ES-I3 (cell line): ENCODE results near the gene MMP25.

Experiments
- H3K36me3 ChIP-seq: 2 replicates; pipeline ENCODE4 v1.6.1; 2013; ENCODE audit warnings: mild to moderate bottlenecking, low read length, control low read depth, moderate library complexity; ENCODE audit not compliant: insufficient read depth
- H3K4me1 ChIP-seq: 2 replicates; pipeline ENCODE4 v1.6.1; 2013; ENCODE audit warnings: mild to moderate bottlenecking, control low read depth, low read length; ENCODE audit not compliant: insufficient read depth
- H3K9ac ChIP-seq: 2 replicates; pipeline ENCODE4 v1.6.1; 2013; ENCODE audit warnings: low read depth, mild to moderate bottlenecking, low read length, moderate library complexity
- H3K9me3 ChIP-seq: 2 replicates; pipeline ENCODE4 v1.6.1; 2013; ENCODE audit warnings: mild to moderate bottlenecking, low read length, moderate library complexity; ENCODE audit not compliant: control insufficient read depth, insufficient read depth

Gene MMP25

DNA sequence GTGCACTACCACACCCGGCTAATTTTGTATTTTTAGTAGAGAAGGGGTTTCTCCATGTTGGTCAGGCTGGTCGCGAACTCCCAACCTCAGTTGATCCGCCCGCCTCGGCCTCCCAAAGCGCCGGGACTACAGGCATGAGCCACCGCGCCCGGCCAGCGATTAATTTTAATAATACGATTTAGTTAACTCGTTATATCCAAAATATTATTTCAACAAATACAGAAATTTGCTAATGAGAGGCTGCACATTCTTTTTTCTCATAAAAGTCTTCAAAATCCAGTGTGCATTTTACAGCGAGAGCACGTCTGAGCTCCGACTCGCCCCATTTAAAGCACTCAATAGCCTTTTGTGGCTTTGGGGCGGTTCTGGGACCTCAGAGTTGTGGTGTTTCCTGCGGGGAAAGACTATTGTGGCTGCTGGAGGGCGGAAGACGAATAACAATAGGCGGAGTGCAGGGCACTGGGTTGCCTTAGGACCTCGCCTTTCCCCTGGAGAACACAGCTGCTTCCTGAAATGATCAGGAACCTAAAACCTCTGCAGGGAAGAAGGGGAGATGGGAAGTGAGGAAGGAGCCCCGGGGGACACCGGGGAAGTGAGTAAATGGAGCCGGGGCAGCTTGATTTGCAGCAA lies 55.6 kb downstream of the MMP25 start:
- no peaks in the 10 kb centered on the region for H3K9me3 ChIP-seq
- H3K36me3 ChIP-seq: no peaks in the 10 kb centered on the region
- peaks cover 21% of the 10 kb centered on the region for H3K4me1 ChIP-seq
- peak overlapping the region; percentile 52; the same call in 1 of the 2 replicates for H3K9ac ChIP-seq

DNA sequence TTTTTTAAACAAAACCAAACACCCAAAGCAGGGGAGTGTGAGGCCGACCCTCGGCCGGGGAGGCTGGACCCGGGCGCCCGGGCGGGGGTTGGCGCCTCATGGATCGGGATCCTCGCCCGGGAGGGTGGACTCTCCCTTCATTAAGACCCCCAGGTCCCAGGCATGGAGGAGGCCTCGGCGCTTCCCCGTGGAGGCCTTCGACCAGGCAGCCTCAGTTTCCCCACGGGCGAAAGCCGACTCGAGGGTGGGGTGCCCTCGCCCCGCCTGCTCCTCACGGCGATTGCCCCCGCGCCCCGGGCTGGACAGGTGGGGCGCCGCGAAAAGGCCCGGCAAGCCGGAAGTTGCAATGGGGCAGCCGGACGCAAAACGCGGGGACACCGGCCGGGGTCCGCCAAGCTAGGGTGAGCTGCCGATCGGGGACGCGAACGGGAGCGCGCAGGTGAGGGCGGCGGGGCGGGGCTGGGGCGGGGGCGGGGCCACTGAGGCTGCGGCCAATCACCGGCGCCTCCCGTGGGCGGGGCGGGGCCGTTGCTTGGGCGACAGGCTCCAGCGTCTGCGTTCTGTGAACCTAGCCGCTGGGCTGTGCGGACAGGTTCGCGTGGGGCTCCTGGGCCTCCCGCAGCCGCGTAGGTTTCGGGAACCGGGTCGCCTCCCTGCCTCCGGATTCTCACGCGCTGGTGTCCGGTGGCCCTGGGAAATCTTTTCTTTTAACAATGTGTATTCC lies 60.0 kb downstream of the MMP25 start:
- peak overlapping the region; percentile 89 for H3K9ac ChIP-seq
- peaks cover 4% of the 10 kb centered on the region; the same call in 1 of the 2 replicates for H3K4me1 ChIP-seq
- no peaks in the 10 kb centered on the region for H3K36me3 ChIP-seq
- H3K9me3 ChIP-seq: no peaks in the 10 kb centered on the region
